Measurements from ENCODE around the gene PPM1M. TPM values are rescaled to one million over a fixed set of nuclear protein-coding genes. Genes with fewer than 3 reads are reported as not detected.
"Not testable (repeated sequence)": the region's sequence is repeated elsewhere in the genome, so short reads cannot be mapped to it uniquely, and the experiment has no call there.

PPM1M gene
- total RNA-seq, 1 experiment from 2014 or later: 4.2 TPM

- no peak for DNase-seq (ENCODE audit: low spot score)
Observed at GRCh38 chr3:52246728-52247408, 1.3 kb downstream of the PPM1M start.

- DNase-seq (ENCODE audit: low spot score): no peak
Observed at GRCh38 chr3:52247409-52248164, 2.0 kb downstream of the PPM1M start.

- DNase-seq (ENCODE audit: low spot score): no peak
Observed at GRCh38 chr3:52248165-52248541, 2.6 kb downstream of the PPM1M start.

GRCh38 chr3:52248816-52249547, 3.4 kb downstream of the PPM1M start:
- DNase-seq (ENCODE audit: low spot score): no peak

- no peak for DNase-seq (ENCODE audit: low spot score)
Observed at GRCh38 chr3:52249683-52250082, 4.1 kb downstream of the PPM1M start.

- DNase-seq (ENCODE audit: low spot score): no peak
Observed at GRCh38 chr3:52250122-52250521, 4.6 kb downstream of the PPM1M start.

- DNase-seq (ENCODE audit: low spot score): no peak
Observed at GRCh38 chr3:52253314-52254304, 8.1 kb downstream of the PPM1M start.

GRCh38 chr3:52254608-52255007, 9.0 kb downstream of the PPM1M start:
- no peak for DNase-seq (ENCODE audit: low spot score)

- no peak for DNase-seq (ENCODE audit: low spot score)
Observed at GRCh38 chr3:52256159-52256558, 10.6 kb downstream of the PPM1M start.

GRCh38 chr3:52256622-52257021, 11.1 kb downstream of the PPM1M start:
- no peak for DNase-seq (ENCODE audit: low spot score)

GRCh38 chr3:52257911-52258310, 12.4 kb downstream of the PPM1M start:
- no peak for DNase-seq (ENCODE audit: low spot score)

- no peak for DNase-seq (ENCODE audit: low spot score)
Observed at GRCh38 chr3:52259035-52259434, 13.5 kb downstream of the PPM1M start.

GRCh38 chr3:52259448-52259847, 13.9 kb downstream of the PPM1M start:
- DNase-seq (ENCODE audit: low spot score): no peak

- DNase-seq (ENCODE audit: low spot score): no peak
Observed at GRCh38 chr3:52262447-52262846, 16.9 kb downstream of the PPM1M start.

- DNase-seq (ENCODE audit: low spot score): no peak
Observed at GRCh38 chr3:52265387-52265786, 19.8 kb downstream of the PPM1M start.

GRCh38 chr3:52268036-52268435, 22.5 kb downstream of the PPM1M start:
- DNase-seq (ENCODE audit: low spot score): no peak

GRCh38 chr3:52269776-52270175, 24.2 kb downstream of the PPM1M start:
- DNase-seq (ENCODE audit: low spot score): no peak

- no peak for DNase-seq (ENCODE audit: low spot score)
Observed at GRCh38 chr3:52270252-52270754, 24.7 kb downstream of the PPM1M start.

- not testable (repeated sequence) for DNase-seq (ENCODE audit: low spot score)
Observed at GRCh38 chr3:52272172-52272571, 26.6 kb downstream of the PPM1M start.

GRCh38 chr3:52272831-52273230, 27.3 kb downstream of the PPM1M start:
- no peak for DNase-seq (ENCODE audit: low spot score)

- not testable (repeated sequence) for DNase-seq (ENCODE audit: low spot score)
Observed at GRCh38 chr3:52274781-52275180, 29.2 kb downstream of the PPM1M start.

All from HT-29 (cell line).